GM12865 (cell line): ENCODE data around the gene GDF10.

Source experiments
- DNase-seq: peaks from one replicate; pipeline ENCODE4 v3.0.0; 2010; ENCODE audit warnings: low read depth
- H3K4me3 ChIP-seq: 2 replicates; pipeline ENCODE4 v1.5.1; 2011; ENCODE audit warnings: mild to moderate bottlenecking, low read depth, low read length, control low read depth
- CTCF ChIP-seq: IDR thresholded peaks from 2 replicates; pipeline ENCODE4 v1.5.1; 2011; ENCODE audit warnings: low read length, control low read depth, low read depth, inconsistent platforms; ENCODE audit not compliant: insufficient read depth; ENCODE audit errors: missing control alignments

Gene GDF10

GRCh38 chr10:47297866-47298540 is 2.0 kb upstream of the GDF10 start:
- no peak overlapping the region for H3K4me3 ChIP-seq
- DNase-seq, result no peak
- TF ChIP-seq CTCF, result no peak

- no peak for TF ChIP-seq CTCF
- no peak overlapping the region for H3K4me3 ChIP-seq
- DNase-seq, result no peak
These were observed 1.3 kb upstream of the GDF10 start for GRCh38 chr10:47298715-47299114.

GRCh38 chr10:47300429-47300931 is 483 bp downstream of the GDF10 start:
- no peak for TF ChIP-seq CTCF
- no peak overlapping the region for H3K4me3 ChIP-seq
- DNase-seq, result no peak

GRCh38 chr10:47301833-47302232 is 1.8 kb downstream of the GDF10 start:
- TF ChIP-seq CTCF, result no peak
- no peak for DNase-seq
- no peak overlapping the region for H3K4me3 ChIP-seq

GRCh38 chr10:47303105-47303504 is 3.1 kb downstream of the GDF10 start:
- no peak for TF ChIP-seq CTCF
- no peak for DNase-seq
- no peak overlapping the region for H3K4me3 ChIP-seq

GRCh38 chr10:47303866-47304265 is 3.9 kb downstream of the GDF10 start:
- no peak overlapping the region for H3K4me3 ChIP-seq
- TF ChIP-seq CTCF, result no peak
- DNase-seq, result no peak

GRCh38 chr10:47305566-47305965 is 5.6 kb downstream of the GDF10 start:
- H3K4me3 ChIP-seq, result no peak overlapping the region
- TF ChIP-seq CTCF, result no peak
- DNase-seq, result no peak
